Measurements from ENCODE around the gene DEK. TPM values are rescaled to one million over a fixed set of nuclear protein-coding genes. Genes with fewer than 3 reads are reported as not detected.
A peak's percentile ranks its signal among the peaks of the same experiment; 100 is the strongest.
"Not testable (repeated sequence)": the region's sequence is repeated elsewhere in the genome, so short reads cannot be mapped to it uniquely, and the experiment has no call there.

Gene DEK
- total and polyA plus RNA-seq, 2 donors, result 71.6 to 204 TPM

- Histone ChIP-seq H3K36me3 (ENCODE audit: control insufficient read depth in 2 of 2, insufficient read depth in 2 of 2, low read length in 1 of 2) (peaks cover 25 to 33% of the 10 kb centered on the region in 2 donors), H3K9me3 (ENCODE audit: control insufficient read depth in 2 of 2, insufficient read depth in 1 of 2, low read length in 1 of 2) (no peaks in the 10 kb centered on the region), H3K4me3 (ENCODE audit: low read length in 2 of 2) (no peak overlapping the region), H3K27me3 (ENCODE audit: control insufficient read depth in 2 of 2, insufficient read depth in 1 of 2, low read length in 1 of 2) (no peaks in the 10 kb centered on the region), H3K27ac (ENCODE audit: low read depth in 1 of 2, low read length in 1 of 2) (no peak overlapping the region), H3K4me1 (ENCODE audit: control insufficient read depth in 2 of 2, insufficient read depth in 2 of 2, low read length in 2 of 2) (no peaks in the 10 kb centered on the region)
- 97% methylated on average over 7 of the region's 7 CpGs for WGBS
- DNase-seq (ENCODE audit: low read depth in 6 of 9, low spot score in 9 of 9), result no peak
These were observed 47.9 kb downstream of the DEK start for GRCh38 chr6:18216411-18216810.

DNA sequence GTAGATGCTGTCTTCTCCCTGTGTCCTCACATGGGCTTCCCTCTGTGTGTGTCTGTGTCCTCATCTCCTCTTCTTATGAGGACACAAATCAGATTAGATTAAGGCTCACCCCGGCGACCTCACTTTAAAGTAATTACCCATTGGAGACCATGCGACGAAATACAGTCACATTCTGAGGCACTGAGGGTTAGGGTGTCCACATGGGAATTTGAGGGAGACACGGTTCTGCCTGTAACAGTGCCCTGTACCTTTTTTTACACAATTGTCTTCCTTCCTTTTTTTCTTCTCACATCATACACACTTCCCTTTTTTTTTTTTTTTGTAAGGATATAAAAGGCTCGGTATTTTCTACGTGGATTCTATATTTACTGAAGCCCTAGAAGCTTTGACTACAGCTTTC is 48.9 kb downstream of the DEK start:
- WGBS, result 45% methylated on average over 7 of the region's 7 CpGs
- Histone ChIP-seq H3K4me3 (ENCODE audit: low read length in 2 of 2) (no peak overlapping the region), H3K36me3 (ENCODE audit: control insufficient read depth in 2 of 2, insufficient read depth in 2 of 2, low read length in 1 of 2) (peaks cover 19 to 30% of the 10 kb centered on the region in 2 donors), H3K27me3 (ENCODE audit: control insufficient read depth in 2 of 2, insufficient read depth in 1 of 2, low read length in 1 of 2) (no peaks in the 10 kb centered on the region), H3K27ac (ENCODE audit: low read depth in 1 of 2, low read length in 1 of 2) (no peak overlapping the region), H3K9me3 (ENCODE audit: control insufficient read depth in 2 of 2, insufficient read depth in 1 of 2, low read length in 1 of 2) (no peaks in the 10 kb centered on the region), H3K4me1 (ENCODE audit: control insufficient read depth in 2 of 2, insufficient read depth in 2 of 2, low read length in 2 of 2) (no peaks in the 10 kb centered on the region)
- DNase-seq (ENCODE audit: low read depth in 6 of 9, low spot score in 9 of 9), result no peak

GRCh38 chr6:18214003-18214402 is 50.3 kb downstream of the DEK start:
- no peak overlapping the region for H3K4me3 ChIP-seq (ENCODE audit: low read length in 2 of 2)
- no peak for DNase-seq (ENCODE audit: low read depth in 6 of 9, low spot score in 9 of 9)
- H3K27ac ChIP-seq (ENCODE audit: low read depth in 1 of 2, low read length in 1 of 2), result no peak overlapping the region
- H3K9me3 ChIP-seq (ENCODE audit: control insufficient read depth in 2 of 2, insufficient read depth in 1 of 2, low read length in 1 of 2), result no peaks in the 10 kb centered on the region
- 95% methylated on average over 4 of the region's 4 CpGs for WGBS
- H3K4me1 ChIP-seq (ENCODE audit: control insufficient read depth in 2 of 2, insufficient read depth in 2 of 2, low read length in 2 of 2), result no peaks in the 10 kb centered on the region
- H3K36me3 ChIP-seq (ENCODE audit: control insufficient read depth in 2 of 2, insufficient read depth in 2 of 2, low read length in 1 of 2), result peaks cover 17 to 27% of the 10 kb centered on the region in 2 donors
- H3K27me3 ChIP-seq (ENCODE audit: control insufficient read depth in 2 of 2, insufficient read depth in 1 of 2, low read length in 1 of 2), result no peaks in the 10 kb centered on the region

DNA sequence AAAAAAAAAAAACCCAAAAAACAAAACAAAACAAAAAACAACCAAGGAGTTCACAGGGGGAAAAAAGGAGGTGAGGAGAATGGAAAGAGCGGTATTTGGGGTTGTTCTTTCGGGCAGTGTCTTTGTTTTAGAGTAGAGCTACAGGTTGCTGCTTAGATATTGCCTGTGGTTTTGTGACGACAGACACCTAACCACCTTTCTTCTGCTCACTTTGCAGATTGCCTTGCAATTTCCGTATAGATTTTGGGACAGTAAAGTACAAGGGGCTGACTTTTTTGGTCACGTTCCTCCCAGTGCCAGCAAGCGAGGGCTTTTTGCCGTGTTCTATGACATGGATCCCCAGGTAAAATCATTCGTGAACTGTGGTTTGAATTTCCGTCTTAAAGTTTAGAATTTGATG is 50.9 kb downstream of the DEK start:
- H3K36me3 ChIP-seq (ENCODE audit: control insufficient read depth in 2 of 2, insufficient read depth in 2 of 2, low read length in 1 of 2), result peaks cover 17 to 27% of the 10 kb centered on the region in 2 donors
- no peaks in the 10 kb centered on the region for H3K27me3 ChIP-seq (ENCODE audit: control insufficient read depth in 2 of 2, insufficient read depth in 1 of 2, low read length in 1 of 2)
- no peak overlapping the region for H3K4me3 ChIP-seq (ENCODE audit: low read length in 2 of 2)

GRCh38 chr6:18212231-18212630 is 52.1 kb downstream of the DEK start:
- 93% methylated on average over 4 of the region's 4 CpGs for WGBS
- DNase-seq (ENCODE audit: low read depth in 6 of 9, low spot score in 9 of 9), result no peak
- no peak overlapping the region for H3K4me3 ChIP-seq (ENCODE audit: low read length in 2 of 2)
- no peak overlapping the region for H3K27ac ChIP-seq (ENCODE audit: low read depth in 1 of 2, low read length in 1 of 2)
- no peaks in the 10 kb centered on the region for H3K9me3 ChIP-seq (ENCODE audit: control insufficient read depth in 2 of 2, insufficient read depth in 1 of 2, low read length in 1 of 2)
- H3K36me3 ChIP-seq (ENCODE audit: control insufficient read depth in 2 of 2, insufficient read depth in 2 of 2, low read length in 1 of 2), result peaks cover 11 to 32% of the 10 kb centered on the region in 2 donors
- no peaks in the 10 kb centered on the region for H3K27me3 ChIP-seq (ENCODE audit: control insufficient read depth in 2 of 2, insufficient read depth in 1 of 2, low read length in 1 of 2)
- H3K4me1 ChIP-seq (ENCODE audit: control insufficient read depth in 2 of 2, insufficient read depth in 2 of 2, low read length in 2 of 2), result no peaks in the 10 kb centered on the region

More for the DNA sequence above, 50.9 kb downstream of the DEK start:
- H3K27ac ChIP-seq (ENCODE audit: low read depth in 1 of 2, low read length in 1 of 2), result no peak overlapping the region
- WGBS, result 97% methylated on average over 9 of the region's 9 CpGs
- no peaks in the 10 kb centered on the region for H3K9me3 ChIP-seq (ENCODE audit: control insufficient read depth in 2 of 2, insufficient read depth in 1 of 2, low read length in 1 of 2)
- DNase-seq (ENCODE audit: low read depth in 6 of 9, low spot score in 9 of 9), result peak in 1 of 9 donors; percentile 10
- no peaks in the 10 kb centered on the region for H3K4me1 ChIP-seq (ENCODE audit: control insufficient read depth in 2 of 2, insufficient read depth in 2 of 2, low read length in 2 of 2)

DNA sequence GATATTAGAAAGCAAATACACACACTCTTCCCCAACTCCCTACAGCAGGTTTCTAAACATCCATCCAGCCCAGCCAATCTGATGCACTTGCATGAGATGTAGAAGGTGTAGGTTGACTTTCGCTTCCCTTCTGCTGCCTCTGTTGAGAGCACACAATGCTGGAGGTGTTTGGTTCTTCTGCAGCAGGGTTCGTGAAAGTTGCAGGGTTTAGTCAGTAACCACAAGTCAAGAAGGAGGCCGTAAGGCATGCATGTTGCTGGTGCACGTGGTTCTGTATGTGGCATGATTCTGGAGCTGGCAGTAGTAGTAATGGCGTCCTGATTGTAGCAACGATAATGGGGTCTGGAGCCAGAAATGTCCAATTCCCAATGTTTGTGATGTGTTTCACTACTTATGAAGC is 53.0 kb downstream of the DEK start:
- Histone ChIP-seq H3K27me3 (ENCODE audit: control insufficient read depth in 2 of 2, insufficient read depth in 1 of 2, low read length in 1 of 2) (no peaks in the 10 kb centered on the region), H3K9me3 (ENCODE audit: control insufficient read depth in 2 of 2, insufficient read depth in 1 of 2, low read length in 1 of 2) (no peaks in the 10 kb centered on the region), H3K4me1 (ENCODE audit: control insufficient read depth in 2 of 2, insufficient read depth in 2 of 2, low read length in 2 of 2) (no peaks in the 10 kb centered on the region), H3K27ac (ENCODE audit: low read depth in 1 of 2, low read length in 1 of 2) (no peak overlapping the region), H3K4me3 (ENCODE audit: low read length in 2 of 2) (no peak overlapping the region), H3K36me3 (ENCODE audit: control insufficient read depth in 2 of 2, insufficient read depth in 2 of 2, low read length in 1 of 2) (peaks cover 17 to 24% of the 10 kb centered on the region in 2 donors)
- DNase-seq (ENCODE audit: low read depth in 6 of 9, low spot score in 9 of 9), result peak in 1 of 9 donors; percentile 12
- WGBS, result 92% methylated on average over 6 of the region's 6 CpGs

GRCh38 chr6:18210707-18211106 is 53.6 kb downstream of the DEK start:
- Histone ChIP-seq H3K27ac (ENCODE audit: low read depth in 1 of 2, low read length in 1 of 2) (no peak overlapping the region), H3K4me3 (ENCODE audit: low read length in 2 of 2) (no peak overlapping the region), H3K27me3 (ENCODE audit: control insufficient read depth in 2 of 2, insufficient read depth in 1 of 2, low read length in 1 of 2) (no peaks in the 10 kb centered on the region), H3K9me3 (ENCODE audit: control insufficient read depth in 2 of 2, insufficient read depth in 1 of 2, low read length in 1 of 2) (no peaks in the 10 kb centered on the region), H3K4me1 (ENCODE audit: control insufficient read depth in 2 of 2, insufficient read depth in 2 of 2, low read length in 2 of 2) (no peaks in the 10 kb centered on the region), H3K36me3 (ENCODE audit: control insufficient read depth in 2 of 2, insufficient read depth in 2 of 2, low read length in 1 of 2) (peaks cover 17 to 20% of the 10 kb centered on the region in 2 donors)
- DNase-seq (ENCODE audit: low read depth in 6 of 9, low spot score in 9 of 9), result no peak
- 99% methylated on average over 5 of the region's 5 CpGs for WGBS

GRCh38 chr6:18209539-18210197 is 54.7 kb downstream of the DEK start:
- DNase-seq (ENCODE audit: low read depth in 6 of 9, low spot score in 9 of 9), result no peak
- peaks cover 12 to 13% of the 10 kb centered on the region in 2 donors for H3K36me3 ChIP-seq (ENCODE audit: control insufficient read depth in 2 of 2, insufficient read depth in 2 of 2, low read length in 1 of 2)

DNA sequence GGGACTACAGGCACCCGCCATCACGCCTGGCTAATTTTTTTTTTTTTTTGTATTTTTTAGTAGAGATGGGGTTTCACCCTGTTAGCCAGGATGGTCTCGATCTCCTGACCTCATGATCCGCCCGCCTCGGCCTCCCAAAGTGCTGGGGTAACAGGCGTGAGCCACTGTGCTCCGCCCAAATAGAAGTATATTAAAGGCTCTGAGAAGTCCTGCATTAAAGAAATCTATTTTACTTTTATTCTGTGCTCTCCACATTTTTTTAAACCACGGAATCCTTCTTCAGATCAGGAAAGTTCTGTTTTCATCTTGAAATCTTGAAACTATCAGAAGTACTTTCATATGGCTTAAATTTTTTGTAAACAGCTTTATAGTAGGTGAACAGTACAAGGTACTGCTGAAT is 55.6 kb downstream of the DEK start:
- WGBS, result 87% methylated on average over 9 of the region's 9 CpGs
- H3K4me1 ChIP-seq (ENCODE audit: control insufficient read depth in 2 of 2, insufficient read depth in 2 of 2, low read length in 2 of 2); H3K27me3 ChIP-seq (ENCODE audit: control insufficient read depth in 2 of 2, insufficient read depth in 1 of 2, low read length in 1 of 2); H3K27ac ChIP-seq (ENCODE audit: low read depth in 1 of 2, low read length in 1 of 2); H3K4me3 ChIP-seq (ENCODE audit: low read length in 2 of 2); H3K9me3 ChIP-seq (ENCODE audit: control insufficient read depth in 2 of 2, insufficient read depth in 1 of 2, low read length in 1 of 2); DNase-seq (ENCODE audit: low read depth in 6 of 9, low spot score in 9 of 9): not testable (repeated sequence)
- H3K36me3 ChIP-seq (ENCODE audit: control insufficient read depth in 2 of 2, insufficient read depth in 2 of 2, low read length in 1 of 2), result peaks cover 15 to 17% of the 10 kb centered on the region in 2 donors

More at GRCh38 chr6:18209539-18210197, 54.7 kb downstream of the DEK start:
- no peak overlapping the region for H3K4me3 ChIP-seq (ENCODE audit: low read length in 2 of 2)
- no peak overlapping the region for H3K27ac ChIP-seq (ENCODE audit: low read depth in 1 of 2, low read length in 1 of 2)
- H3K27me3 ChIP-seq (ENCODE audit: control insufficient read depth in 2 of 2, insufficient read depth in 1 of 2, low read length in 1 of 2), result no peaks in the 10 kb centered on the region
- WGBS, result 95% methylated on average over 12 of the region's 12 CpGs
- no peaks in the 10 kb centered on the region for H3K4me1 ChIP-seq (ENCODE audit: control insufficient read depth in 2 of 2, insufficient read depth in 2 of 2, low read length in 2 of 2)
- H3K9me3 ChIP-seq (ENCODE audit: control insufficient read depth in 2 of 2, insufficient read depth in 1 of 2, low read length in 1 of 2), result no peaks in the 10 kb centered on the region
